Measurements from ENCODE around the gene PRPF8. TPM values are rescaled to one million over a fixed set of nuclear protein-coding genes. Genes with fewer than 3 reads are reported as not detected.
"Not testable (repeated sequence)": the region's sequence is repeated elsewhere in the genome, so short reads cannot be mapped to it uniquely, and the experiment has no call there.

PRPF8 gene
- total RNA-seq, 1 experiment from 2014 or later, result 398 TPM

- Histone ChIP-seq H3K36me3 (ENCODE audit: control insufficient read depth, insufficient read depth, low read length) (peaks cover 3% of the 10 kb centered on the region), H3K27me3 (replicated peaks; ENCODE audit: control insufficient read depth, insufficient read depth, low read length) (no peaks in the 10 kb centered on the region), H3K9me3 (no peaks in the 10 kb centered on the region), H3K4me3 (ENCODE audit: low read depth, low read length) (no peak overlapping the region), H3K4me1 (no peaks in the 10 kb centered on the region)
- no TSS peak for BruUV-seq (replicated peaks)
- H3K4me3 Mint-ChIP-seq (ENCODE audit: unreplicated experiment), result no peak overlapping the region
- CTCF ChIA-PET, result no interaction called here
- intact Hi-C loops (cut with micrococcal nuclease; ENCODE audit: unreplicated experiment), result no loop called here
- no peak for DNase-seq
- TF ChIP-seq CTCF (IDR thresholded peaks at IDR 0.05; ENCODE audit: insufficient read depth in 1 of 2, low read depth in 1 of 2, low read length in 1 of 2, severe bottlenecking in 1 of 2, unreplicated experiment in 1 of 2), result no peak
- H3K36me3 Mint-ChIP-seq (ENCODE audit: insufficient read depth, unreplicated experiment), result peaks cover 98% of the 10 kb centered on the region
- H3K27me3 Mint-ChIP-seq (ENCODE audit: insufficient read depth, unreplicated experiment), result no peaks in the 10 kb centered on the region
- POLR2A ChIA-PET, result interaction anchor here (1.1 kb wide), 1 partner anchor 43 kb away, joined by 7 read pairs; no protein-coding TSS in a partner anchor
- no peaks in the 10 kb centered on the region for H3K9me3 Mint-ChIP-seq (ENCODE audit: unreplicated experiment)
- H3K4me1 Mint-ChIP-seq (ENCODE audit: low read depth, unreplicated experiment), result peaks cover 23% of the 10 kb centered on the region
- no peak overlapping the region for H3K27ac Mint-ChIP-seq (ENCODE audit: unreplicated experiment)
These were observed 11.5 kb downstream of the PRPF8 start for GRCh38 chr17:1673041-1673785.

- H3K27me3 Mint-ChIP-seq (ENCODE audit: insufficient read depth, unreplicated experiment); H3K9me3 ChIP-seq; H3K4me3 ChIP-seq (ENCODE audit: low read depth, low read length); BruUV-seq (replicated peaks); intact Hi-C loops (cut with micrococcal nuclease; ENCODE audit: unreplicated experiment); DNase-seq; H3K9me3 Mint-ChIP-seq (ENCODE audit: unreplicated experiment); H3K27me3 ChIP-seq (replicated peaks; ENCODE audit: control insufficient read depth, insufficient read depth, low read length); H3K27ac Mint-ChIP-seq (ENCODE audit: unreplicated experiment); H3K4me3 Mint-ChIP-seq (ENCODE audit: unreplicated experiment): not testable (repeated sequence)
- POLR2A ChIA-PET, result interaction anchor here (1.0 kb wide), 1 partner anchor 14 kb away, joined by 3 read pairs; the partner anchor contains the start of gene RILP
- peaks cover 14% of the 10 kb centered on the region for H3K36me3 ChIP-seq (ENCODE audit: control insufficient read depth, insufficient read depth, low read length)
- CTCF ChIA-PET, result interaction anchor here (0.6 to 1.0 kb wide), 2 partner anchors 15 to 1760 kb away, joined by 3 to 9 read pairs; no protein-coding TSS in a partner anchor
- Mint-ChIP-seq H3K4me1 (ENCODE audit: low read depth, unreplicated experiment) (peaks cover 11% of the 10 kb centered on the region), H3K36me3 (ENCODE audit: insufficient read depth, unreplicated experiment) (peaks cover 99% of the 10 kb centered on the region)
- H3K4me1 ChIP-seq, result peaks cover 12% of the 10 kb centered on the region
These were observed 20.7 kb downstream of the PRPF8 start for GRCh38 chr17:1663934-1664333.

- H3K4me1 ChIP-seq, result no peaks in the 10 kb centered on the region
- CTCF ChIA-PET, result interaction anchor here (1.0 kb wide), 1 partner anchor 8 kb away, joined by 5 read pairs; no protein-coding TSS in a partner anchor
These were observed 23.6 kb downstream of the PRPF8 start for GRCh38 chr17:1661045-1661444.

More at GRCh38 chr17:1661045-1661444, 23.6 kb downstream of the PRPF8 start:
- no peak for TF ChIP-seq CTCF (IDR thresholded peaks at IDR 0.05; ENCODE audit: insufficient read depth in 1 of 2, low read depth in 1 of 2, low read length in 1 of 2, severe bottlenecking in 1 of 2, unreplicated experiment in 1 of 2)
- Mint-ChIP-seq H3K4me1 (ENCODE audit: low read depth, unreplicated experiment) (no peaks in the 10 kb centered on the region), H3K4me3 (ENCODE audit: unreplicated experiment) (no peak overlapping the region), H3K36me3 (ENCODE audit: insufficient read depth, unreplicated experiment) (peaks cover 100% of the 10 kb centered on the region), H3K27me3 (ENCODE audit: insufficient read depth, unreplicated experiment) (no peaks in the 10 kb centered on the region), H3K9me3 (ENCODE audit: unreplicated experiment) (no peaks in the 10 kb centered on the region), H3K27ac (ENCODE audit: unreplicated experiment) (no peak overlapping the region)
- no peak overlapping the region for H3K4me3 ChIP-seq (ENCODE audit: low read depth, low read length)
- no TSS peak for BruUV-seq (replicated peaks)
- POLR2A ChIA-PET, result interaction anchor here (1.4 kb wide), 1 partner anchor 12 kb away, joined by 3 read pairs; the partner anchor contains the start of gene RILP
- no peak for DNase-seq
- H3K36me3 ChIP-seq (ENCODE audit: control insufficient read depth, insufficient read depth, low read length), result peaks cover 21% of the 10 kb centered on the region
- intact Hi-C loops (cut with micrococcal nuclease; ENCODE audit: unreplicated experiment), result no loop called here
- H3K27me3 ChIP-seq (replicated peaks; ENCODE audit: control insufficient read depth, insufficient read depth, low read length), result no peaks in the 10 kb centered on the region
- H3K9me3 ChIP-seq, result no peaks in the 10 kb centered on the region
